Aortic smooth muscle cell (primary cell): ENCODE data around the gene C2orf68. TPM values are rescaled to one million over a fixed set of nuclear protein-coding genes. Genes with fewer than 3 reads are reported as not detected.

ENCODE experiments used
- total RNA-seq: library from RNA; depleted of rRNA; stranded (reverse); fragments of >200 nt; gene quantifications from 2 replicates; pipeline ENCODE4 v1.2.3, GENCODE V29; 2014

Gene C2orf68
- total RNA-seq: 14.3 and 19.0 TPM in 2 replicates

GRCh38 chr2:85611705-85612587, at the start of gene C2orf68:
Gene C2orf68, minus strand, starts transcription at chr2:85612066. Its CDS starts 82 bp downstream, at chr2:85611984.

GRCh38 chr2:85602476-85603234, 9.2 kb downstream of the C2orf68 start, which contains the start of gene TMEM150A:
Gene TMEM150A, minus strand, starts transcription at chr2:85602698. Its CDS starts 750 bp downstream, at chr2:85601948.

GRCh38 chr2:85595301-85596025, 16.4 kb downstream of the C2orf68 start, which contains the start of gene RNF181:
Gene RNF181, plus strand, starts transcription at chr2:85595745. Its CDS starts 19 bp downstream, at chr2:85595764.

GRCh38 chr2:85584354-85584856, 27.5 kb downstream of the C2orf68 start, which contains the start of gene VAMP5:
Gene VAMP5, plus strand, starts transcription at chr2:85584431. Its CDS starts 60 bp downstream, at chr2:85584491.

GRCh38 chr2:85577386-85578242, 34.3 kb downstream of the C2orf68 start, which contains the start of gene VAMP8:
Gene VAMP8, plus strand, starts transcription at chr2:85577586. Its CDS starts 61 bp downstream, at chr2:85577647.

GRCh38 chr2:85561280-85562212, 50.3 kb downstream of the C2orf68 start, which contains the start of gene GGCX:
Gene GGCX, minus strand, starts transcription at chr2:85561493. Its CDS starts 65 bp downstream, at chr2:85561428.

Other genes starting within 250 kb of the C2orf68 start
- 23.6 and 29.1 TPM in 2 replicates for gene CAPG, start 201.7 kb downstream of the C2orf68 start, total RNA-seq
- 0.12 and 0.40 TPM in 2 replicates for gene SH2D6, start 193.4 kb downstream of the C2orf68 start, total RNA-seq
- gene MAT2A, start 72.9 kb downstream of the C2orf68 start, total RNA-seq: 94.7 and 122 TPM in 2 replicates
- gene GGCX, start 50.6 kb downstream of the C2orf68 start, total RNA-seq: 34.7 and 37.3 TPM in 2 replicates
- 0.87 and 1.7 TPM in 2 replicates for gene VAMP8, start 34.5 kb downstream of the C2orf68 start, total RNA-seq
- gene VAMP5, start 27.6 kb downstream of the C2orf68 start, total RNA-seq: 42.4 and 71.1 TPM in 2 replicates
- gene RNF181, start 16.3 kb downstream of the C2orf68 start, total RNA-seq: 201 and 239 TPM in 2 replicates
- 5.9 and 8.1 TPM in 2 replicates for gene TMEM150A, start 9.4 kb downstream of the C2orf68 start, total RNA-seq
- 34.1 and 44.1 TPM in 2 replicates for gene USP39, start 4.1 kb upstream of the C2orf68 start, total RNA-seq
- gene SFTPB, start 56.1 kb upstream of the C2orf68 start, total RNA-seq: not detected in 2 replicates
- not detected in 2 replicates for gene GNLY, start 82.3 kb upstream of the C2orf68 start, total RNA-seq
- gene ATOH8, start 141.9 kb upstream of the C2orf68 start, total RNA-seq: 66.5 and 80.3 TPM in 2 replicates